ENCODE data around the gene NMNAT2.

NMNAT2 gene

GRCh38 chr1:183310753-183311479, 107.3 kb downstream of the NMNAT2 start:
- no peak for DNase-seq

GRCh38 chr1:183308719-183309118, 109.5 kb downstream of the NMNAT2 start:
- DNase-seq = no peak

- no peak for DNase-seq
These were observed 111.7 kb downstream of the NMNAT2 start for GRCh38 chr1:183306317-183307042.

GRCh38 chr1:183304440-183305107, 113.6 kb downstream of the NMNAT2 start:
- no peak for DNase-seq

- DNase-seq = no peak
These were observed 114.3 kb downstream of the NMNAT2 start for GRCh38 chr1:183303901-183304300.

GRCh38 chr1:183303323-183303645, 114.9 kb downstream of the NMNAT2 start:
- DNase-seq = no peak

GRCh38 chr1:183302452-183303322, 115.5 kb downstream of the NMNAT2 start:
- no peak for DNase-seq

GRCh38 chr1:183301239-183301638, 116.9 kb downstream of the NMNAT2 start:
- DNase-seq = no peak

GRCh38 chr1:183300828-183301227, 117.4 kb downstream of the NMNAT2 start:
- DNase-seq = no peak

- DNase-seq = no peak
These were observed 117.8 kb downstream of the NMNAT2 start for GRCh38 chr1:183300395-183300794.

GRCh38 chr1:183296782-183297181, 121.4 kb downstream of the NMNAT2 start:
- no peak for DNase-seq

GRCh38 chr1:183295521-183295920, 122.7 kb downstream of the NMNAT2 start:
- no peak for DNase-seq

- DNase-seq = no peak
These were observed 124.3 kb downstream of the NMNAT2 start for GRCh38 chr1:183293876-183294275.

- DNase-seq = no peak
These were observed 124.9 kb downstream of the NMNAT2 start for GRCh38 chr1:183293241-183293640.

- no peak for DNase-seq
These were observed 126.2 kb downstream of the NMNAT2 start for GRCh38 chr1:183291802-183292514.

- DNase-seq = no peak
These were observed 126.9 kb downstream of the NMNAT2 start for GRCh38 chr1:183291216-183291762.

- no peak for DNase-seq
These were observed 127.6 kb downstream of the NMNAT2 start for GRCh38 chr1:183290628-183291027.

- no peak for DNase-seq
These were observed 129.1 kb downstream of the NMNAT2 start for GRCh38 chr1:183289051-183289496.

GRCh38 chr1:183288583-183288982, 129.6 kb downstream of the NMNAT2 start:
- no peak for DNase-seq

- no peak for DNase-seq
These were observed 130.9 kb downstream of the NMNAT2 start for GRCh38 chr1:183287191-183287675.

- no peak for DNase-seq
These were observed 132.4 kb downstream of the NMNAT2 start for GRCh38 chr1:183285746-183286145.

GRCh38 chr1:183285256-183285655, 132.9 kb downstream of the NMNAT2 start:
- no peak for DNase-seq
